ENCODE measurements around the gene TPPP. TPM values are rescaled to one million over a fixed set of nuclear protein-coding genes. Genes with fewer than 3 reads are reported as not detected.
"Not testable (repeated sequence)": the region's sequence is repeated elsewhere in the genome, so short reads cannot be mapped to it uniquely, and the experiment has no call there.

Gene TPPP
- polyA plus RNA-seq, 2 of the 4 experiments (the other 2 are of a cell fraction): 1.0 to 1.4 TPM

GRCh38 chr5:683551-684481, 9.3 kb downstream of the TPPP start:
- Histone ChIP-seq H3K4me1 (no peaks in the 10 kb centered on the region), H3K27ac (no peak overlapping the region), H3K4me2 (no peak overlapping the region), H3K4me3 (no peak overlapping the region), H3K9me3 (no peaks in the 10 kb centered on the region)
- peak in 1 of 2 experiments; percentile 4; a peak in 2 of 6 replicates for ATAC-seq
- DNase-seq (ENCODE audit: low read depth in 1 of 2, low spot score in 1 of 2): no peak
- CTCF ChIA-PET: interaction anchor here (1.8 kb wide), 1 partner anchor 15 kb away, joined by 5 read pairs; no protein-coding TSS in a partner anchor
- WGBS (ENCODE audit: missing lambda C conversion rate): 73% methylated on average over 26 of the region's 30 CpGs
- POLR2A ChIA-PET: no interaction called here
- TF ChIP-seq RFX5 (IDR thresholded peaks at IDR 0.05) (no peak), ZNF302 (CRISPR knock-in tag; IDR thresholded peaks at IDR 0.05) (no peak), PBX3 (IDR thresholded peaks at IDR 0.05) (no peak), RAD21 (conservative IDR thresholded peaks at IDR 0.05 in 1 of 2, IDR thresholded peaks at IDR 0.05 in 1 of 2) (no peak), MAFK (IDR thresholded peaks at IDR 0.05; ENCODE audit: partially characterized antibody) (no peak), KDM5A (IDR thresholded peaks at IDR 0.05) (no peak), KDM1A (IDR thresholded peaks at IDR 0.05; ENCODE audit: low read depth) (no peak), POLR2AphosphoS2 (conservative IDR thresholded peaks at IDR 0.05; ENCODE audit: low read length) (no peak), ATOH8 (CRISPR knock-in tag; IDR thresholded peaks at IDR 0.05; ENCODE audit: low read depth) (no peak), SMC3 (IDR thresholded peaks at IDR 0.05) (no peak), TFCP2L1 (CRISPR knock-in tag; IDR thresholded peaks at IDR 0.05) (no peak), FOSL2 (IDR thresholded peaks at IDR 0.05) (no peak), FOSL2 (CRISPR knock-in tag; IDR thresholded peaks at IDR 0.05) (no peak), JUNB (IDR thresholded peaks at IDR 0.05) (no peak), HOXB5 (CRISPR knock-in tag; IDR thresholded peaks at IDR 0.05) (no peak), HES2 (IDR thresholded peaks at IDR 0.05) (no peak), REST (IDR thresholded peaks at IDR 0.05) (no peak), CHD2 (IDR thresholded peaks at IDR 0.05; ENCODE audit: low read length, partially characterized antibody) (no peak)
- FAIRE-seq: no peak

- H3K9me3 ChIP-seq; H3K4me1 ChIP-seq; ATAC-seq; FAIRE-seq; H3K4me3 ChIP-seq; DNase-seq (ENCODE audit: low read depth in 1 of 2, low spot score in 1 of 2); H3K4me2 ChIP-seq; POLR2A ChIA-PET; H3K27ac ChIP-seq: not testable (repeated sequence)
- CTCF ChIA-PET: interaction anchor here (1.8 kb wide), 1 partner anchor 14 kb away, joined by 5 read pairs; no protein-coding TSS in a partner anchor
- WGBS (ENCODE audit: missing lambda C conversion rate): 91% methylated on average over 9 of the region's 17 CpGs
These were observed 10.3 kb downstream of the TPPP start for GRCh38 chr5:682651-683358.

- CTCF ChIA-PET: not testable (repeated sequence)
These were observed 10.9 kb downstream of the TPPP start for GRCh38 chr5:682216-682615.

GRCh38 chr5:681317-682191, 11.6 kb downstream of the TPPP start:
- 89% methylated on average over 12 of the region's 17 CpGs for WGBS (ENCODE audit: missing lambda C conversion rate)
- H3K9me3 ChIP-seq; H3K27ac ChIP-seq; H3K4me3 ChIP-seq; H3K4me2 ChIP-seq; FAIRE-seq; H3K4me1 ChIP-seq; CTCF ChIA-PET; POLR2A ChIA-PET; DNase-seq (ENCODE audit: low read depth in 1 of 2, low spot score in 1 of 2); ATAC-seq: not testable (repeated sequence)

More at GRCh38 chr5:682216-682615, 10.9 kb downstream of the TPPP start:
- POLR2A ChIA-PET; H3K4me1 ChIP-seq; DNase-seq (ENCODE audit: low read depth in 1 of 2, low spot score in 1 of 2); FAIRE-seq; H3K4me3 ChIP-seq; H3K9me3 ChIP-seq; ATAC-seq; H3K27ac ChIP-seq; H3K4me2 ChIP-seq: not testable (repeated sequence)
- WGBS (ENCODE audit: missing lambda C conversion rate): 88% methylated on average over 1 of the region's 3 CpGs
